B cell (primary cell): Measurements from ENCODE around the gene MYOCOS. TPM values are rescaled to one million over a fixed set of nuclear protein-coding genes. Genes with fewer than 3 reads are reported as not detected.

Experiments used
- ATAC-seq: fragments of 200-7000 bp; cut with Tn5 transposase; one replicate; pipeline ENCODE4 v1.10.0; 2021; ENCODE audit warnings: low read depth, mild to moderate bottlenecking, moderate number of reproducible peaks, moderate library complexity
- CTCF ChIA-PET: fragments of 350-600 bp; sonication (Branson Sonifier 250); formaldehyde crosslinking; loops from one replicate; lab custom pipeline; 2021; ENCODE audit warnings: antibody characterized with exemption, inconsistent platforms; lab: Charles Lee
- POLR2A ChIA-PET: fragments of 350-600 bp; sonication (Branson Sonifier 250); formaldehyde crosslinking; loops from one replicate; lab custom pipeline; 2021; ENCODE audit warnings: antibody characterized with exemption; lab: Charles Lee
- DNase-seq: peaks from one replicate; pipeline ENCODE4 v3.0.0; 2013
- H2AFZ ChIP-seq: 2 replicates; pipeline ENCODE4 v1.6.1; 2012; ENCODE audit warnings: mild to moderate bottlenecking, low read depth, low read length; ENCODE audit not compliant: insufficient read depth, poor library complexity, severe bottlenecking
- H3K27ac ChIP-seq, 2 donors: 1 replicate in 1 of 2; 2 replicates in 1 of 2; pipeline ENCODE4 v1.5.1; 2012 to 2013; ENCODE audit warnings: low read length in 2 of 2, mild to moderate bottlenecking in 2 of 2, moderate library complexity in 1 of 2
- H3K27me3 ChIP-seq, 4 experiments: fragments of 200-600 bp in 1 of 4; sonication (generic) in 1 of 4; replicated peaks in 1 of 4; 1 replicate in 2 of 4; 2 replicates in 2 of 4; pipeline versions ENCODE4 v1.6.1 to v1.7.0; 2013 to 2016; ENCODE audit warnings: low read length in 3 of 4, mild to moderate bottlenecking in 2 of 4, mixed read lengths in 1 of 4, moderate library complexity in 1 of 4; ENCODE audit not compliant: insufficient read depth in 4 of 4, control insufficient read depth in 3 of 4; ENCODE audit errors: control extremely low read depth in 1 of 4
- H3K36me3 ChIP-seq, 2 experiments: replicated peaks in 1 of 2; 1 replicate in 1 of 2; 2 replicates in 1 of 2; pipeline versions ENCODE4 v1.6.1 to v1.7.1; 2013; ENCODE audit warnings: low read length in 1 of 2; ENCODE audit not compliant: insufficient read depth in 2 of 2, control insufficient read depth in 1 of 2; ENCODE audit errors: control extremely low read depth in 1 of 2, extremely low read depth in 1 of 2
- H3K4me1 ChIP-seq, 2 donors: fragments of 200-600 bp in 1 of 2; sonication (generic) in 1 of 2; 1 replicate in 1 of 2; 2 replicates in 1 of 2; pipeline versions ENCODE4 v1.5.1 to v1.6.1; 2013 to 2017; ENCODE audit warnings: low read length in 2 of 2; ENCODE audit not compliant: control insufficient read depth in 2 of 2, insufficient read depth in 2 of 2
- H3K4me2 ChIP-seq: replicated peaks from 2 replicates; pipeline ENCODE3; 2012; ENCODE audit warnings: mild to moderate bottlenecking, low read depth, low read length; ENCODE audit not compliant: poor library complexity, severe bottlenecking
- H3K4me3 ChIP-seq, 5 experiments: fragments of 200-600 bp in 1 of 5; sonication (generic) in 1 of 5; 1 replicate in 3 of 5; 2 replicates in 2 of 5; pipeline versions ENCODE4 v1.5.1 to v1.7.0; 2011 to 2016; ENCODE audit warnings: low read length in 4 of 5, mild to moderate bottlenecking in 4 of 5, low read depth in 2 of 5, control low read depth in 1 of 5, moderate library complexity in 1 of 5; ENCODE audit not compliant: insufficient read depth in 1 of 5; ENCODE audit errors: control extremely low read depth in 1 of 5, extremely low read depth in 1 of 5
- H3K79me2 ChIP-seq: fragments of 200-600 bp; sonication (generic); one replicate; pipeline ENCODE4 v1.6.0; 2016; ENCODE audit warnings: low read length; ENCODE audit not compliant: control insufficient read depth, insufficient read depth
- H3K9ac ChIP-seq: fragments of 200-600 bp; sonication (generic); 2 replicates; pipeline ENCODE4 v1.6.1; 2017; ENCODE audit warnings: mild to moderate bottlenecking, low read length, moderate library complexity
- H3K9me3 ChIP-seq, 3 donors: one replicate each; pipeline versions ENCODE4 v1.6.1 to v1.7.1; 2013; ENCODE audit warnings: low read length in 2 of 3; ENCODE audit not compliant: control insufficient read depth in 2 of 3, insufficient read depth in 1 of 3; ENCODE audit errors: control extremely low read depth in 1 of 3
- H4K20me1 ChIP-seq: 2 replicates; pipeline ENCODE4 v1.6.0; 2012; ENCODE audit warnings: mild to moderate bottlenecking, low read length; ENCODE audit not compliant: insufficient read depth, control insufficient read depth, poor library complexity, severe bottlenecking
- H3K27ac Mint-ChIP-seq: one replicate; pipeline ENCODE4 v1.8.0; 2021; ENCODE audit warnings: mixed read lengths
- H3K27me3 Mint-ChIP-seq: one replicate; pipeline ENCODE4 v1.8.0; 2021; ENCODE audit warnings: mixed read lengths
- H3K4me1 Mint-ChIP-seq: one replicate; pipeline ENCODE4 v1.8.0; 2021; ENCODE audit warnings: mixed read lengths
- H3K4me3 Mint-ChIP-seq: one replicate; pipeline ENCODE4 v1.8.0; 2021; ENCODE audit warnings: mixed read lengths
- H3K9me3 Mint-ChIP-seq: one replicate; pipeline ENCODE4 v1.8.0; 2022; ENCODE audit warnings: mixed read lengths; ENCODE audit not compliant: insufficient read depth
- CTCF ChIP-seq: fragments of 200-600 bp; IDR thresholded peaks from one replicate; pipeline ENCODE4 v1.8.0; 2022; ENCODE audit warnings: antibody characterized with exemption, mild to moderate bottlenecking
- EZH2 ChIP-seq: IDR thresholded peaks from 2 replicates; pipeline ENCODE4 v1.6.1; 2012; ENCODE audit warnings: borderline replicate concordance, low read depth, mild to moderate bottlenecking, moderate library complexity, low read length; ENCODE audit not compliant: insufficient read depth, poor library complexity, severe bottlenecking
- WGBS: methylation state at CpG from one replicate; pipeline ENCODE4 v1.1.5; 2013; ENCODE audit warnings: missing lambda C conversion rate; ENCODE audit not compliant: insufficient coverage; 5-methylcytosine and 5-hydroxymethylcytosine counted together
- intact Hi-C: fragments of 100-400 bp; cut with micrococcal nuclease; formaldehyde crosslinking; loops from one replicate; pipeline ENCODE4 v1.10.0; 2022
- polyA plus RNA-seq: library from polyadenylated mRNA; depleted of rRNA; stranded (reverse); fragments of >200 nt; gene quantifications from 2 replicates; pipeline ENCODE4 v1.2.3, GENCODE V29; 2012
- total RNA-seq, 2 donors: library from RNA; stranded (reverse); fragments of 120-200 nt in 1 of 2; gene quantifications; 1 replicate in 1 of 2; 2 replicates in 1 of 2; pipeline versions ENCODE4 v1.2.3 to v1.2.4, GENCODE V29; 2013 to 2022

MYOCOS gene
- total and polyA plus RNA-seq, 2 donors (not counting 1 experiment from before 2014, with no cell fraction given), result 0.39 TPM; not detected in 1

- H3K79me2 ChIP-seq, result no peaks in the 10 kb centered on the region
- POLR2A ChIA-PET, result no interaction called here
- H3K27me3 Mint-ChIP-seq, result peaks cover 7% of the 10 kb centered on the region
- CTCF ChIA-PET, result interaction anchor here (1.1 kb wide), 1 partner anchor 319 kb away, joined by 3 read pairs; no protein-coding TSS in a partner anchor
- no peaks in the 10 kb centered on the region for H3K9me3 ChIP-seq
- ATAC-seq (no peak), DNase-seq (no peak)
- no peak overlapping the region for H3K27ac ChIP-seq
- no peaks in the 10 kb centered on the region for H4K20me1 ChIP-seq
- no peak overlapping the region for H2AFZ ChIP-seq
- no peak overlapping the region for H3K4me3 Mint-ChIP-seq
- no peak overlapping the region for H3K4me2 ChIP-seq
- no peak overlapping the region for H3K27ac Mint-ChIP-seq
- H3K9me3 Mint-ChIP-seq, result no peaks in the 10 kb centered on the region
- H3K36me3 ChIP-seq, result no peaks in the 10 kb centered on the region
- H3K9ac ChIP-seq, result no peak overlapping the region
- no peak overlapping the region for H3K4me3 ChIP-seq
- no peaks in the 10 kb centered on the region for H3K4me1 ChIP-seq
- TF ChIP-seq CTCF (no peak), EZH2 (no peak)
- no peaks in the 10 kb centered on the region for H3K27me3 ChIP-seq
- WGBS, result 80% methylated on average over 1 of the region's 4 CpGs
- no peaks in the 10 kb centered on the region for H3K4me1 Mint-ChIP-seq
- intact Hi-C loops, result no loop called here
These were observed 44.2 kb downstream of the MYOCOS start for GRCh38 chr1:171666114-171666769.

GRCh38 chr1:171668372-171668771 lies 46.3 kb downstream of the MYOCOS start:
- Histone ChIP-seq H3K4me1 (no peaks in the 10 kb centered on the region), H3K9ac (no peak overlapping the region), H3K4me2 (no peak overlapping the region), H3K27me3 (no peaks in the 10 kb centered on the region), H4K20me1 (no peaks in the 10 kb centered on the region), H2AFZ (no peak overlapping the region), H3K4me3 (no peak overlapping the region), H3K79me2 (no peaks in the 10 kb centered on the region), H3K36me3 (no peaks in the 10 kb centered on the region), H3K27ac (no peak overlapping the region), H3K9me3 (no peaks in the 10 kb centered on the region)
- TF ChIP-seq EZH2 (no peak), CTCF (no peak)
- ATAC-seq (no peak), DNase-seq (no peak)
- Mint-ChIP-seq H3K4me1 (no peaks in the 10 kb centered on the region), H3K27ac (no peak overlapping the region), H3K9me3 (no peaks in the 10 kb centered on the region), H3K27me3 (peaks cover 11% of the 10 kb centered on the region), H3K4me3 (no peak overlapping the region)
- ChIA-PET POLR2A (no interaction called here), CTCF (interaction anchor here (0.7 kb wide), 1 partner anchor 243 kb away, joined by 3 read pairs; no protein-coding TSS in a partner anchor)
- intact Hi-C loops, result no loop called here
- 100% methylated on average over 1 of the region's 5 CpGs for WGBS
